HepG2 (cell line): Measurements from ENCODE around the gene C9. TPM values are rescaled to one million over a fixed set of nuclear protein-coding genes. Genes with fewer than 3 reads are reported as not detected.

Source experiments
- ATAC-seq: fragments of 200-7000 bp; cut with Tn5 transposase; 3 replicates; pipeline ENCODE4 v1.9.1; 2020; ENCODE audit warnings: mild to moderate bottlenecking, moderate library complexity
- BruUV-seq: library from RNA; stranded (reverse); fragments of 400-500 nt; replicated peaks from 2 replicates; lab custom pipeline; 2021; lab: Mats Ljungman, UMichigan
- CTCF ChIA-PET: fragments of 300-600 bp; formaldehyde crosslinking; extraction: SDS; loops from one replicate; lab custom pipeline; 2021; ENCODE audit warnings: low total read pairs, inconsistent platforms, low intra/inter-chr PET ratio; lab: Yijun Ruan, JAX
- POLR2A ChIA-PET: fragments of 350-600 bp; sonication (Branson Sonifier 250); formaldehyde crosslinking; loops from one replicate; lab custom pipeline; 2020; ENCODE audit warnings: antibody characterized with exemption, inconsistent platforms; lab: Yijun Ruan, JAX
- DNase-seq: peaks from one replicate; pipeline ENCODE4 v3.0.0-alpha.2; 2015; ENCODE audit warnings: low spot score
- FAIRE-seq: peaks from 3 replicates; lab custom pipeline; 2011; peaks lifted over from hg19 to GRCh38; lab: Jason Lieb, UNC
- H2AFZ ChIP-seq: one replicate; pipeline ENCODE4 v1.6.1; 2011; ENCODE audit warnings: low read length, inconsistent platforms
- H3K27ac ChIP-seq: fragments of 300-600 bp; 3 replicates; pipeline ENCODE4 v1.8.0; 2011; ENCODE audit warnings: mixed run types, mild to moderate bottlenecking, mixed read lengths, low read length, inconsistent platforms; ENCODE audit not compliant: insufficient read depth; ENCODE audit errors: extremely low read length
- H3K27me3 ChIP-seq, 2 experiments: fragments of 200-600 bp in 1 of 2; 2 replicates in 1 of 2; 3 replicates in 1 of 2; pipeline versions ENCODE4 v1.6.0 to v1.8.0; 2011; ENCODE audit warnings: low read length in 2 of 2, mild to moderate bottlenecking in 2 of 2, moderate library complexity in 2 of 2, inconsistent platforms in 1 of 2; ENCODE audit not compliant: insufficient read depth in 2 of 2, control insufficient read depth in 1 of 2
- H3K36me3 ChIP-seq, 2 experiments: fragments of 200-600 bp in 1 of 2; replicated peaks in 1 of 2; 2 replicates in 1 of 2; 3 replicates in 1 of 2; pipeline versions ENCODE4 v1.5.1 to v1.8.0; 2011; ENCODE audit warnings: low read length in 2 of 2, inconsistent platforms in 1 of 2; ENCODE audit not compliant: insufficient read depth in 2 of 2, control insufficient read depth in 1 of 2
- H3K4me1 ChIP-seq: 2 replicates; pipeline ENCODE4 v1.5.1; 2012; ENCODE audit warnings: low read length, inconsistent platforms; ENCODE audit not compliant: insufficient read depth
- H3K4me2 ChIP-seq: 2 replicates; pipeline ENCODE4 v1.6.0; 2011; ENCODE audit warnings: low read depth, low read length, inconsistent platforms
- H3K4me3 ChIP-seq, 3 experiments: fragments of 200-600 bp in 1 of 3; sonication (generic), shearing (Covaris generic) in 1 of 3; replicated peaks in 1 of 3; 2 replicates each; pipeline ENCODE4 v1.5.1; 2011 to 2016; ENCODE audit warnings: low read length in 3 of 3, inconsistent platforms in 2 of 3, low read depth in 2 of 3, mild to moderate bottlenecking in 2 of 3, control low read depth in 1 of 3, mixed read lengths in 1 of 3; ENCODE audit not compliant: insufficient read depth in 1 of 3
- H3K79me2 ChIP-seq: one replicate; pipeline ENCODE4 v1.6.1; 2011; ENCODE audit warnings: low read length, inconsistent platforms; ENCODE audit not compliant: insufficient read depth
- H3K9ac ChIP-seq: 2 replicates; pipeline ENCODE4 v1.6.0; 2011; ENCODE audit warnings: mild to moderate bottlenecking, low read depth, low read length, inconsistent platforms; ENCODE audit not compliant: insufficient read depth
- H3K9me3 ChIP-seq: 2 replicates; pipeline ENCODE4 v1.5.1; 2012; ENCODE audit warnings: mild to moderate bottlenecking, low read length
- H4K20me1 ChIP-seq: 2 replicates; pipeline ENCODE4 v1.6.0; 2011; ENCODE audit warnings: inconsistent platforms, mild to moderate bottlenecking, low read length, moderate library complexity; ENCODE audit not compliant: insufficient read depth
- KDM5B ChIP-seq: sonication (generic); formaldehyde crosslinking; IDR thresholded peaks from 2 replicates; pipeline ENCODE4 v1.4.0; 2020; ENCODE audit warnings: missing genetic modification reagents, mild to moderate bottlenecking, borderline replicate concordance
- NCOA1 ChIP-seq: sonication (generic); formaldehyde crosslinking; IDR thresholded peaks from 2 replicates; pipeline ENCODE4 v1.9.0; 2021; ENCODE audit warnings: missing genetic modification reagents
- ZNF256 ChIP-seq: sonication (generic); formaldehyde crosslinking; conservative IDR thresholded peaks from 2 replicates; pipeline ENCODE4 v1.4.0; 2020; ENCODE audit warnings: missing genetic modification reagents
- ZNF430 ChIP-seq: sonication (generic); formaldehyde crosslinking; IDR thresholded peaks from 2 replicates; pipeline ENCODE4 v1.9.0; 2021; ENCODE audit warnings: mild to moderate bottlenecking, missing genetic modification reagents
- ZNF468 ChIP-seq: sonication (generic); formaldehyde crosslinking; IDR thresholded peaks from 2 replicates; pipeline ENCODE4 v1.8.0; 2022; ENCODE audit warnings: mild to moderate bottlenecking, moderate library complexity, missing genetic modification reagents
- ZNF496 ChIP-seq: sonication (generic); formaldehyde crosslinking; IDR thresholded peaks from 2 replicates; pipeline ENCODE4 v1.8.1; 2023; ENCODE audit warnings: mild to moderate bottlenecking, moderate library complexity, missing genetic modification reagents; ENCODE audit not compliant: insufficient replicate concordance
- ZNF746 ChIP-seq: sonication (generic); formaldehyde crosslinking; IDR thresholded peaks from 2 replicates; pipeline ENCODE4 v1.8.0; 2022; ENCODE audit warnings: mild to moderate bottlenecking, missing genetic modification reagents
- WGBS: methylation state at CpG from one replicate; pipeline ENCODE4 v1.1.6; 2017; ENCODE audit warnings: low lambda C conversion rate; 5-methylcytosine and 5-hydroxymethylcytosine counted together
- in situ Hi-C: cut with HindIII; loops from 2 replicates; pipeline ENCODE4 v1.10.0; 2017; ENCODE audit warnings: low pct_unique_long_range_greater_than_20kb; ENCODE audit not compliant: extremely low pct_ligation_motif_present
- intact Hi-C: fragments of 100-400 bp; cut with micrococcal nuclease; formaldehyde crosslinking; loops from one replicate; pipeline ENCODE4 v1.10.0; 2022; ENCODE audit not compliant: unreplicated experiment
- polyA plus RNA-seq, 8 experiments: library from polyadenylated mRNA; depleted of rRNA in 3 of 8; stranded (reverse) in 7 of 8; unstranded in 1 of 8; fragments of >200 nt; fragmentation: Illumina TruSeq in 4 of 8; extraction: Trizol in 4 of 8; gene quantifications; 2 replicates each; pipeline versions ENCODE4 v1.2.1 to v1.2.3, GENCODE V29; 2011 to 2016; ENCODE audit warnings: low read depth in 4 of 8, missing spikeins in 1 of 8, mixed read lengths in 1 of 8; ENCODE audit not compliant: insufficient read depth in 1 of 8
- total RNA-seq, 5 experiments: library from RNA; depleted of rRNA; stranded (reverse); fragments of >200 nt; fragmentation: Illumina TruSeq; extraction: Trizol; gene quantifications; 2 replicates each; pipeline ENCODE4 v1.2.3, GENCODE V29; 2016; ENCODE audit warnings: low read depth in 1 of 5
- TF ChIP-seq, protein P1 (sequence below): sonication (generic); formaldehyde crosslinking; IDR thresholded peaks from 2 replicates; pipeline ENCODE4 v1.5.1; 2020; ENCODE audit warnings: missing genetic modification reagents, mild to moderate bottlenecking, borderline replicate concordance

The C9 gene
- total and polyA plus RNA-seq, 2 of the 13 experiments (the other 11 are each of a cell fraction or from before 2014, with no cell fraction given): not detected

- CTCF ChIA-PET: no interaction called here
- TF ChIP-seq ZNF746 (no peak), NCOA1 (CRISPR knock-in tag) (no peak), ZNF256 (CRISPR knock-in tag) (no peak), ZNF430 (CRISPR knock-in tag) (no peak), KDM5B (CRISPR knock-in tag) (no peak), ZNF496 (no peak)
- TF ChIP-seq, protein P1, sequence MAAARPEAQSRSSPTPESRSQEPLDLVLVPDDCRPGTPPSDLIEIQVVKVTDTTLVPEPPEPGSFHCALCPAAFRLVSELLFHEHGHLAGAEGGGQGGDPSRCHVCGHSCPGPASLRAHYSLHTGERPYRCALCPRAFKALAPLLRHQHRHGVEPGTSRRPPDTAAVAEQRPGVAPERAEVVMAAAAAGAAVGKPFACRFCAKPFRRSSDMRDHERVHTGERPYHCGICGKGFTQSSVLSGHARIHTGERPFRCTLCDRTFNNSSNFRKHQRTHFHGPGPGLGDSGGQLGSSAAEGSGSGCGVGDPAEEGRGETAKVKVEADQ (CRISPR knock-in tag): no peak
- TF ChIP-seq, all 625 proteins: peak for 0
- Histone ChIP-seq H3K9me3 (no peaks in the 10 kb centered on the region), H3K4me1 (no peaks in the 10 kb centered on the region), H2AFZ (no peak overlapping the region), H4K20me1 (no peaks in the 10 kb centered on the region), H3K4me3 (no peak overlapping the region), H3K36me3 (no peaks in the 10 kb centered on the region), H3K27me3 (no peaks in the 10 kb centered on the region; a peak in 1 of 5 replicates), H3K4me2 (no peak overlapping the region), H3K27ac (no peak overlapping the region), H3K9ac (no peak overlapping the region), H3K79me2 (no peaks in the 10 kb centered on the region)
- whole genome bisulfite sequencing: 0% methylated on average over 1 of the region's 1 CpG
- ATAC-seq: no peak
- POLR2A ChIA-PET: no interaction called here
- no peak for DNase-seq
- intact Hi-C loops (no loop called here), in situ Hi-C loops (no loop called here)
- BruUV-seq: no TSS peak
- FAIRE-seq: no peak
Observed at GRCh38 chr5:39309534-39309933, 54.8 kb downstream of the C9 start.

DNA sequence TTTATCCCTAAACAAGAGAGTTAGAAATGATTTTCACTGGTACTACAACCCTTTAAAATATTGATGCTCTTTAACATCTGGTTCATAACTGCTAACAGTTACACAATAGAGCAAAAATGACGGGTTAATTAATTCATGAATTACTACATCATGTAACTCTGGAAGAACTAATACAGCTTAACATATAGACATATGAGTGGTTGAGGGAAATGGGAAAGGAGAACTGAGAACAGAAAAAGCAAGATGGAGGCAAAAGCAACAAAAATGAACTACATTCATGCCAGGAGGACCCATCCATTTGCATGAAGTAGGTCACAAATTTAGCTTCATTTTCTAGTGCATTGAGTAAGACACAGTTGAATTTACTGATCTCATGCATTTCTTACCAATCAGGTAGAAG is 61.8 kb downstream of the C9 start:
- H2AFZ ChIP-seq: no peak overlapping the region
- CTCF ChIA-PET: no interaction called here

More for the DNA sequence above, 61.8 kb downstream of the C9 start:
- Histone ChIP-seq H3K27ac (no peak overlapping the region), H3K9me3 (peaks cover 14% of the 10 kb centered on the region), H3K4me3 (no peak overlapping the region), H3K27me3 (no peaks in the 10 kb centered on the region), H3K4me2 (no peak overlapping the region), H3K36me3 (no peaks in the 10 kb centered on the region), H3K4me1 (no peaks in the 10 kb centered on the region), H3K9ac (no peak overlapping the region), H4K20me1 (no peaks in the 10 kb centered on the region), H3K79me2 (no peaks in the 10 kb centered on the region)
- BruUV-seq: no TSS peak
- FAIRE-seq (no peak), DNase-seq (no peak), ATAC-seq (no peak)
- intact Hi-C loops (no loop called here), in situ Hi-C loops (no loop called here)
- POLR2A ChIA-PET: no interaction called here
- 4% methylated on average over 1 of the region's 1 CpG for WGBS
- TF ChIP-seq ZNF468: no peak
